AG09319 (cell line): ENCODE results near the gene TMEM255B.
"Not testable (repeated sequence)": the region's sequence is repeated elsewhere in the genome, so short reads cannot be mapped to it uniquely, and the experiment has no call there.

ENCODE experiments used
- DNase-seq: peaks from one replicate; pipeline ENCODE4 v3.0.0-alpha.2; 2010; ENCODE audit warnings: low read depth; ENCODE audit errors: extremely low read depth
- TF ChIP-seq, protein P1 (sequence below): IDR thresholded peaks from 2 replicates; pipeline ENCODE4 v1.5.1; 2011; ENCODE audit warnings: low read depth, mild to moderate bottlenecking, inconsistent platforms, low read length, moderate library complexity

Gene TMEM255B

DNA sequence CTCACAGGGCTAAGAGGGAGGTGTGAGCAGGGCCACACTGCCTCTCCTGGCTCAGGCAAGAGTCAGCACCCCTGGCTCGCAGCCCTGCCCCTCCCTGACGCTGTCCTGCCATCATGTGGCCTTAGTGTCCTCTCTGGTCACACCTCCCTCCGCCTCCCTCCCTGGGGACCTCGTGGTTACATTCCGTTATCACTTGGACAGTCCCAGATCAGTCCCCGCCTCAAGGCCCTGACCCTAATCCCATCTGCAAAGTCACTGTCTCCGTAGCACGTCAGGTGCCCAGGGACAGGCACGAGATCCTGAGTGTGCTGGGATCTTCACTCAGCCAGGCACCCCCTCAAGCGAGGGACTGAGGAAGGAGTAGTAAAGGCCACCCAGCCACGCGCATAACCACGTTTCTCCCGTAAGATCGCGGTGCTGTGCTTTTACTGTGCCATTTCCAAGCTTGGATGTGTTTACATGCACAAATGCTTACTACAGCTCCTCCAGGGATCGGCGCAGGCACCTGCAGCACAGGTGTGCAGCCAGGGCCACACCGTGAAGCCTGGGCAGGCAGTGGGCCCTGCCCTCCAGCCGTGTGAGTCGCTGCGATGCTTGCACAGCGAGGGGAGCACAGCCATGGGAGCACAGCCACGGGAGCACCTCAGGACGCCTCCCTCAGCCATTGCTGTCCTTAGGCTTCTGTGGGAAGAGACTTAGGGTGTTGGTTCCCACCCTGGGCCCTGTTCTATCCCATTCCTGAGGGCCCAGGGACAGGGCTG is 10.7 kb upstream of the TMEM255B start:
- no peak for DNase-seq
- TF ChIP-seq, protein P1, sequence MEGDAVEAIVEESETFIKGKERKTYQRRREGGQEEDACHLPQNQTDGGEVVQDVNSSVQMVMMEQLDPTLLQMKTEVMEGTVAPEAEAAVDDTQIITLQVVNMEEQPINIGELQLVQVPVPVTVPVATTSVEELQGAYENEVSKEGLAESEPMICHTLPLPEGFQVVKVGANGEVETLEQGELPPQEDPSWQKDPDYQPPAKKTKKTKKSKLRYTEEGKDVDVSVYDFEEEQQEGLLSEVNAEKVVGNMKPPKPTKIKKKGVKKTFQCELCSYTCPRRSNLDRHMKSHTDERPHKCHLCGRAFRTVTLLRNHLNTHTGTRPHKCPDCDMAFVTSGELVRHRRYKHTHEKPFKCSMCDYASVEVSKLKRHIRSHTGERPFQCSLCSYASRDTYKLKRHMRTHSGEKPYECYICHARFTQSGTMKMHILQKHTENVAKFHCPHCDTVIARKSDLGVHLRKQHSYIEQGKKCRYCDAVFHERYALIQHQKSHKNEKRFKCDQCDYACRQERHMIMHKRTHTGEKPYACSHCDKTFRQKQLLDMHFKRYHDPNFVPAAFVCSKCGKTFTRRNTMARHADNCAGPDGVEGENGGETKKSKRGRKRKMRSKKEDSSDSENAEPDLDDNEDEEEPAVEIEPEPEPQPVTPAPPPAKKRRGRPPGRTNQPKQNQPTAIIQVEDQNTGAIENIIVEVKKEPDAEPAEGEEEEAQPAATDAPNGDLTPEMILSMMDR, result no peak

- no peak for DNase-seq
These were observed 10.1 kb upstream of the TMEM255B start for GRCh38 chr13:113748862-113749451.

DNA sequence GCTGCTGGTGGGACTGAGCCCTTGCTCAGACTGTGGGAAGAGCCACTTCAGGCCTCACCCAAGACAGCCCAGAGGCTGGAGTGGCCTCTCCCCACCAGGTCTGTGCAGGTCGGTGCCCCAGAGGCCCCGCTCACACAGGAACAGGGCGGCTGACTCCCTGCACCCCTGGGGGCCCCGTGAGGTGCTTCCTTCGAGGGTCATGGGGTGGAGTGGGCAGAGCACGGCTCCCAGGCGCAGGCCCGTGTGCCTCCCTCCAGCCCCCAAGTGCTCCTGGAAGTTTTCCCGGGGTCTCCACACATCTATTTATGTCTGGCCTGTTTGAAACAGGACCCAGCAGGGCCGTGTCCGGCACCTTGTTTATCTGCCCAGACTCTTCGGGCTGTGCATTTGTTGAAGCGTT is 9.5 kb upstream of the TMEM255B start:
- no peak for DNase-seq
- TF ChIP-seq, protein P1, result no peak

More at GRCh38 chr13:113748862-113749451, 10.1 kb upstream of the TMEM255B start:
- TF ChIP-seq, protein P1, result no peak

DNA sequence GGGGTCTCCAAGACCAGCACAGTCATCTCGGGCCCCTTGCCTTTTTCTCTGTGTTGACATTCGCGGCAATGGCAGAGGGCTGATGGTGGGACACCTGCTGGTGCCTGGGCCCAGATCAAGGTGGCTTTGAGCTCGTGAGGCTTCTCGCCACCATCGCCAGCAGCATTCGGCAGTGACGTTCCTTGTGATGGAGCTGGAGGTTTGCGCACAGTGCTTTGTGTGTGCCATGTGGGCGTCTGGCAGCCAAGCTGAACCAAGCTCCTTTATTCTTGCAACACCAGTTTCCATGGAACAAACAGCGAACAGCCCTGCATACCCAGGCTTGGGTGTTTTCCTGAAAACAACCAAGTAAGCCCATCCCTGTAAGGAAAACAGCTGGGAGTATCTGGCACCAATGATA is 9.1 kb upstream of the TMEM255B start:
- no peak for DNase-seq
- TF ChIP-seq, protein P1, result no peak

- TF ChIP-seq, protein P1, result no peak
- DNase-seq, result no peak
These were observed 8.2 kb upstream of the TMEM255B start for GRCh38 chr13:113750554-113751399.

GRCh38 chr13:113751491-113751890 is 7.5 kb upstream of the TMEM255B start:
- TF ChIP-seq, protein P1, result no peak
- no peak for DNase-seq

- not testable (repeated sequence) for DNase-seq
These were observed 6.6 kb upstream of the TMEM255B start for GRCh38 chr13:113752211-113752986.
